SK-N-SH (cell line): ENCODE data around the gene MELTF.

ENCODE experiments used
- CTCF ChIP-seq: fragments of 200-600 bp; sonication (generic); IDR thresholded peaks from 2 replicates; pipeline ENCODE4 v1.6.1; 2017; ENCODE audit warnings: antibody characterized with exemption, mild to moderate bottlenecking, moderate library complexity
- POLR2AphosphoS5 ChIP-seq: IDR thresholded peaks from 2 replicates; pipeline ENCODE4 v1.6.1; 2012; ENCODE audit warnings: low read depth, low read length
- RFX5 ChIP-seq: IDR thresholded peaks from 2 replicates; pipeline ENCODE4 v1.6.1; 2012; ENCODE audit warnings: mild to moderate bottlenecking, improper control_type of control experiment, low read length
- TF ChIP-seq, protein P1 (sequence below): IDR thresholded peaks from 2 replicates; pipeline ENCODE4 v1.4.0; 2012; ENCODE audit warnings: low read depth

DNA sequence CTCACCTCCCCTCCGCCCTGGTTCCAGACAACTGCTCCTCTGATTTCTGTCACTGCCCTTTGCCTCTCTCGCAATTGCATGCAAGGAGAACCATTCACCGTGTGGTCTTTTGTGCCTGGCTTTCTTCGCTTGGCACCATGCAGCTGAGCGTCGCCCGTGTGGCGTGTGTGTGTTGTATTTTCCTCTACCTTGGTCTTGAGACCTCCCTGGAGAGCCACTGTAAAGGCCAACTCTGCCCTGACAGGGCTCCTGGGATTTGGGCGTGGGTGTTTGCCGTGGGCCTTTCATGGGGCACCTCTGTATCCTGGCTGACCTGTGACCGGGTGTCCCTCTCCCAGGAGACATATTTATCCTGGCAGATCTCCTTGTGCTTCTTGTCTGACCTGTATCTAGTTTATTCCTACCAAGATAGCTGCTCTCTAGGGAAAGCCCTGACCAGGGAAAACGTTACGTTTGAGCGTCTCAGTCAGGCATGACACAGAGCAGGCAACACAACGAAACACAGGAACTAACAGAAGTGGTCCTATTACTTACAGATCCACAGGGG is 59.0 kb downstream of the MELTF start:
- TF ChIP-seq, protein P1, sequence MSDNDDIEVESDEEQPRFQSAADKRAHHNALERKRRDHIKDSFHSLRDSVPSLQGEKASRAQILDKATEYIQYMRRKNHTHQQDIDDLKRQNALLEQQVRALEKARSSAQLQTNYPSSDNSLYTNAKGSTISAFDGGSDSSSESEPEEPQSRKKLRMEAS = no peak
- no peak for TF ChIP-seq CTCF
- no peak for TF ChIP-seq POLR2AphosphoS5
- TF ChIP-seq RFX5 = no peak
